Activated CD4-positive, alpha-beta T cell treated with anti-CD3 and anti-CD28 coated beads, Interleukin-2, amount 50 U/mL, for 16 hours (primary cell): ENCODE measurements around the gene DAPK2.

Source experiments
- DNase-seq: peaks from one replicate; pipeline ENCODE4 v3.0.0-alpha.2; 2020

Gene DAPK2

DNA sequence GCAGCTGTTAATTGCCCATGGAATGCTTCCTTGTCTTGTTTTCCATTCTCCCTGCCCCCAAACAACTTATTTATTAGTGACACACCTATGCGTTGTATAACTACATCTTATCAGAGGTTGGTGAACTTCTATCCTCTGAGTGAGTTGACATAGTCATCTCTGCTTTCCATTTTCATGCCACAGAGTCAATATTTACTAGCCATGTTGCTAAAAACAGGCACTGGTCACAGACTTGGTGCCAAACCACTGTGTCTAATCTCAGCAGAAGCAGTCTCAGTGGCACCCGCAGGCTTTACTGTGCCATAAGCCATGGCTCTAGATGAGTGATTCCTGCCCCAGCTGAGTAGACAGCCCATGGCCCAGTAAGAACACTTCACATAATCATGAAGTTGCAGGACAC is 26.5 kb downstream of the DAPK2 start:
- DNase-seq, result no peak

DNA sequence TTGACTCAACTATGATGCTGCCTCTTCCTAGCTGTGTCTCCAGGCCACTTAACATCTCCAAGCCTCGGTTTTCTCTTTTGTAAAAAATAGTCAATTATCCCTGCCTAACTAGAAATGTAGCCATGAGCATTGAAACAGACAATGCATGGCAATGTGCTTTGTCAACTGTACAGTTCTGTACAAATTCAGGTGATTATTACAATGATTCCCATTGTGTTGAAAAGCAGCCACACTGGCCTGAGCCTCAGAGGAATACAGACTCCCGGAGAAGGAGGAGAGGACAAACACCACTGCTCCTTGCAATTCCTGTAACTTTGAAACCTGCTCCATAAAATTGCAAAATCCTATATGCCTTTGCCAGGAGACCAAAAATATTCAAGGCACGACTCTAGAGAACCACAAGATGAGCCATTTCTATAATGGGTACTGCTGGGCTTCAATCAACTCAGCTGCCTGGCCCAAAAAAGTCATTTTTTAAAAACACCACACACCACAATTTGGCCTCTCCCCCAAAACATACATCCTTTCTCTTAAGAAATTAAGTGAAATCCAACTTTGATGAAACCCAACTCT is 28.6 kb downstream of the DAPK2 start:
- no peak for DNase-seq

DNA sequence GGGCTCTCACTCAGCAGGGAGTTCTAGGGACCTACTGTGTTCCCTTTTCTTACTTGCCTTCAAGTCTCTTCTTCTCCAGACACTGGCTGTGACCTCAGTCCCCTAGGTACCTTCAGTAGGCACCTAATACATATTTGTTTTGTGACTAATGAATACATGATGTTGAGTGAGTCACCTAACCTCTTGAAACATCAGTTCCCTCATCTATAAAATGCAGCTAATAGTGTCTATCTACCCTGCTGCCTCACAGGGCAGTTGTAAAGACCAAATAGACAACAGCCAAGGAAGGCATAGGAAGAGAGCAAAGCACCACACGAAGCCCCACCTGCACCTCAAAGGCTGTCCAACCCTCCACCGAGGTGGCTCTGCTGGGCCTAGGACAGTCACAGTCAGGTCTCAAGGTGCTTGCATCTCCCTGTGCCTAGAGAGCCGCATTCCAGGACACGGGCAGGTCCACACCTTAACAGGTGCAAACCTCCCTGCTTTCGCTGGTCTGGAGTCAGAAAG is 29.1 kb downstream of the DAPK2 start:
- no peak for DNase-seq

DNA sequence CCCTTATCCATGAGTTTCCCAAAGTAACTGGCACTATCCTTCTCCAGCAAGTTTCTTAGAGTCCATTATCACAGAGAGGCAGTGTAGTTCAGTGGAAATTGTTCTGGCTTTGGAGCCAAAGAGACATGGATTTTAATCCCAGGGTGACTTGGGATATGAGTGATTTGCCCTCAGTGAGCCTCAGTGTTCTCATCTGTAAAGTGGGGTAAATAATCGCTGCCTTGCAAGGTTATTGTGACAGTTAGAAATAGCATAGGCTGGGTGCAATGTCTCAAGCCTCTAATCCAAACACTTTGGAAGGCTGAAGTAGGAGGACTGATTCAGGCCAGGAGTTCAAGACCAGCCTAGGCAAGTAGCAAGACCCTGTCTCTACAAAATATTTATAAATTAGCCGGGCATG is 30.0 kb downstream of the DAPK2 start:
- no peak for DNase-seq

DNA sequence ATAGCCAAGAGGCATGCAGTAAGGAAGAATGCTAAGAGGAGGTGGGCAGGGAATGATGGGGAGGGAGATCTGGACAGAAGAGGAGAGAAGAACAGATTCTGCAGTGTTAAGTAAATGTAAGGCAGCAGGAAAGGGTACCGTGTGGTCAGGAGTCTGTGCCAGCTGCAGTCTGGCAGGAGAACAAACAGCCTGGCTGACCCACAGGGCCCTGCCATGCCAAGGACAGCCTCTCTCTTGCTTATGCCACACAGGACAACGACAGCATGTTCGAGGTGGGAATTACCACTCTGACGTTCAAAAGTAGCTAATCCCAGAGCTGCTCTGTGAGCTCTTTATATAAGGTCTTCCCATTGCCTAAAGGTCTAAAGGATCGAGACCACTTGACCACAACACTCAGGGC is 31.3 kb downstream of the DAPK2 start:
- no peak for DNase-seq

DNA sequence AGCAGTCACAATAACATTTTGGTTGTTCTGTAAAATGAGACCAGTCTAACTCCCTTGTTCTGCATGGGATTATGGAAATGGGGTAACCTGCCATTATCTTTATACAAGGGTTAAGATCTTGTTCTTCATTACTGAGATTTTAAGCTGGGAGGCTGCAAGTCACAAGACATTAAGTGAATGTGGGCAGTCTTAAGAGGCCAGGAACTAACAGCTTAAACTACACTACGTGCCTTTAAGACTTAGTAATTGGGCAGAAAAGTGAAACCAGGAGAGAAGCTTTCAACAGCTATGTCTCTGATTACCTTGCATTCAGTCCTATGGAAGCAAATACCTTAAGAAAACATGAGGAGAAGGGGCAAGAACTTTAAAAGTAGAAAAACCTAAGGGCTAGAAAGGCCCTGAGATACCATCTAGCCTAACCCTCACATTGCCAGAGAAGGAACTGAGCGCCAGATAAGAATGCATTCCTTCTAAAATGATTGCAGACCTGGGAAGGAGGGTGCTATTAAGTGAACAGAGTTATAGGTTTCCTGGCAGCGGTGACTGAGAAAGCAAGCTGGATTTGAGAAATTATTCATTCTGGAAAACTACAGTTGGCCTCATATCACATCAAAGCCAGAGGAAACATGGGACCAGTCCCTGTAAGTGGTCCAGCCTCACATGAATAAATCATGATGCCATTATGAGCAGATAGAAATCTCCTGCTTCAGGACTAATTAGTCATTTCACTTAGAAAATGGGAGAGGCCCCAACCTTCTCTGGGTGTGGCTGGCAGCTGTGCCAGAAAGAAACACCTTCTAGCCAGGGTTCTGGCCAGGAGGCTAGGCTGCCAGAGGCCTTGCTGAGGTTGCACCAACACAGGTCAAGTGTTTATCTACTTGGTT is 32.9 kb downstream of the DAPK2 start:
- peak; percentile 39 for DNase-seq

DNA sequence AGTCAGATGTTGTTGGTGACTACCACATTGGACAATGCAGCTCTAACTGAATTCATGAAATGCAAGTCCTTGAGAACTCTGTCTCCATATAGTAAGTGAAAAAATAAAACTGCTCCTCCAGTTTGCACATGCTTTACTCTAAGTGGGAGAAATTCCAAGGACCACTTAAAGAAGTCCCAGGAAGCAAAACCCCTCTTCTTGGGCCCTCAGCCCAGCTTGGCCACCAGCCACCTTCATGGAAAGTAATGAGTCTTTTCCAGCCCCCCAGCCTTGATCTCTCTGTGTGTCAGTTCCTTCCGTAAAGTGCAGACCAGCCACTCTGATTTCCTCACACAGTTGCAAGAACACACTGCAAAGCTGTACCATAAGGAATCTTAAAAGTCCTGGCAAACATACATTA is 34.5 kb downstream of the DAPK2 start:
- DNase-seq, result no peak

DNA sequence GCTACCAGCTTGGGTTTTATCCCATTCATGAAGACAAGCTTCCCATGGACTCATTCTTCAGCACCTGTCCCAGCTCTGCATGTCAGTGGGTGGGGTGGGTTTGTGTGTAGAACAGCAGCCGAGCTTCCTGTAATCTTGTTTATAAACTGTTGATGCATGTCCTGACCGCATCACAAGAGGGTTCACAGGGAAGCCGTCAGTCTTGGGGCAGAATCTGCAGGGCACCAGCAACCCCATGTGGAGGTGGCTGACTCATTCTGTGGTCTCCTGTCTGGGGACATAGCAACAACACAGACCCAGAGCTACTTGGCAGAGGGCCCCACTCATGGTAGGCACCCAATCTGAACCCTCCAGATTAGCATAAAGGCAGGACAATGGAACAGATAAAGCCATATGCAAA is 35.6 kb downstream of the DAPK2 start:
- peak; percentile 93 for DNase-seq

DNA sequence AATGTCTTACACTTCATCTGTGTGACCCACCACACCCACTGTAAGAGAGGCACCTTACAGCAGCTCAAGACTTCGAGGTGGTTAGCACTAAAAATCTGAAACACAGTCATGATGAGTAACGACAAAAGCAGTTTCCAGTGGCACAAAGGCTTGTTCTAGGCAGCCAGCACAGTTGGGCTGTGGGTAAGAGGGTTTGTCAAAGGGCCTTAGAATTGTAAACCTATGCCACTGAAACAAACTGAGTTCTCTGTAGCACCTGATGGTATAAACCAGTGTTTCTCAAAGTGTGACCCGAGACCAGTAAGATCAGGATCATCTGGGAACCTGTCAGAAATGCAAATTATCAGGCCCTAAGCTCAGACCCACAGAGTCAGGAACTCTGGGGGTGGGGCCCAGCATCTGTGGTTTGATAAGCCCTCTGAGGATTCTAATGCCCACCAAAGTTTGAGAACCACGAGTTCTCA is 36.5 kb downstream of the DAPK2 start:
- peak; percentile 81 for DNase-seq

DNA sequence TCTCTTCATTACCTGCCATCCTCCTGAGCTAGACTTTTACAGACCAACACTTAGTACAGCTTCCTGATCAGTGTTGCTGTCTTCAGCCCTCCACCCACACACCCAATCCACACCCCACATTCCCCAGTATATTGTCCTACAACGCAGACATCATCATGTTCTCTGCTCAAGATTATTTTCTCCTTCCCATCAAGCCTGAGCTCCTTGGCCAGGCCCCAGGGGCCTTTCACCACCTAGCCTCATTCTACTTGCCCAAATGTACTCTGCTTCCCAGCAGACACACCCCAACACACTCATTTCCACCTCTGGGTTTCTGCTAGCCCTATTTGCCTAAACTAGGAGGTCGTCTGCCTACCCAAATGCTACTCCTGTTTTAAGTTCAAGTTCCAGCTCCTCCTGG is 37.0 kb downstream of the DAPK2 start:
- DNase-seq, result peak; percentile 42

DNA sequence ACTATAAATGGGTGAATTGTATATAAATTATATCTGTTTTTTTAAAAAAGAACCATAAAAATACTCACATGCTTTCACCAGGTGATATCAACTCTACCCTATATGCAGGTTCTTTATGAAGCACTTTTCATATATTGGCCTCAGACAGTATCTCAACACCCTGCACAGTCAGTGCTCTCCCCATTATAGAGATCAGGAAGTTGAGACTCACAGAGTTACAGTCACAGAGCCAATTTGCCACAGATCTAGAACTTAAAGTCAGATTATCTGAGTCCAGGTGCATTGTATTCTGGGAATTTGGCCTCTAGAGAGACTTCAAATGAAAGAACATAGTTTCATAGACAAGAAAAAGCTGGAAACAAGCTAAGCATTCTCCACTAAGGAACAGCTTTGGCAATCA is 38.1 kb downstream of the DAPK2 start:
- no peak for DNase-seq

DNA sequence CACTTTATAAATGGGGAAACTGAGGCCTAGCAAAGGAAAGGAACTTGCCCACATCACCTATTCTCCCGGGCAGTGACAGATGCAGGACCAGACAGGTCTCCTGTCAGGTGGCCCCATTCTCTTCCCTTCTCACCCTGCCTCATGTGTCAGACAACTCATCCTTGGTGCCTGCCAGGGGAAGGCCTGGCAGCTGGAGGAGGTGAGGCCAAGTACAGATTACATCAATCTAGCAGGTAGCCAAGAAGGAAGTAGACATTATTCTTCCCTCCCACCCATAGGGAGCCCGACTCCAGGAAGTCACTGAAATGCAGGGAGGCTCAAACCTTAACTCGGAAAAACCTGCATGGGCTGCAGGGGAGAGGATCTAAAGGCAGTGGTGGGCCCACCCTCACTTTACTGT is 39.6 kb downstream of the DAPK2 start:
- no peak for DNase-seq

DNA sequence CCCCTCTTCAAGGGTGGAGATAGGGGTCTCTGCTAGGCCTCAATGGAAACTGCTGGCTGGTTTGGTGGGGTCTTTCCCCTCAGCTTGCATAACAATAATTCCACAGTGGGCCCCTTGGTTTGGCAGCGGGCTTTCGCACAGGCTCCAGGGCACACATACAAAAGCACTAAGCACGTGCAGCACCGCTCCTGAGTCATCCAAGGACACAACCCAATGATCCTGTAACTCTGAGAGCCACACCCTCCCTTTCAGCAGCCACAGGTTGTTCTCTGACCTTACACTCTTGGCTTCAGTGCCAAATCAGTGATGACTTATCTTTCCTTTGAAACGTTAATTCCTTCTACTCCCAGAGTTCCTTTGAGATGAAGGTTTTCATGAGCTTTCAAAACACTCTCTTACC is 41.7 kb downstream of the DAPK2 start:
- no peak for DNase-seq

DNA sequence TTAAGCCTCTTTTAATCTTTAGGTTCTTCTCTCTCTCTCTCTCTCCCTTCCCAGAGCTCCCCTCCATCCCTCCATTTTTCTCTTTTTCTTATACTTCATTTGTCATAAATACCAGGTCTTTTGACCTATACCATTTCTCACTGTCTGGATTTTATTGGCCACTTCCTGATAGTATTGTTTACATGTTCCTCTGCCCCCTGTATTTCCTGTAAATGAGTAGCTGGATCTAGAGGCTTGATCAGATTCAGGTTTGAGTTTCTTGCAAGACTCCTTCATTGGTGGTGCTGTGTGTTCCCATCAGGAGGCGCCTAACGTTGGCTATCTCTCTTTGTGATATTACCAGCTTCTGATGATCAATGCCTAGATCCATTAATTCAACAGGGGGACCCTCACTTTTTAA is 42.2 kb downstream of the DAPK2 start:
- DNase-seq, result no peak

DNA sequence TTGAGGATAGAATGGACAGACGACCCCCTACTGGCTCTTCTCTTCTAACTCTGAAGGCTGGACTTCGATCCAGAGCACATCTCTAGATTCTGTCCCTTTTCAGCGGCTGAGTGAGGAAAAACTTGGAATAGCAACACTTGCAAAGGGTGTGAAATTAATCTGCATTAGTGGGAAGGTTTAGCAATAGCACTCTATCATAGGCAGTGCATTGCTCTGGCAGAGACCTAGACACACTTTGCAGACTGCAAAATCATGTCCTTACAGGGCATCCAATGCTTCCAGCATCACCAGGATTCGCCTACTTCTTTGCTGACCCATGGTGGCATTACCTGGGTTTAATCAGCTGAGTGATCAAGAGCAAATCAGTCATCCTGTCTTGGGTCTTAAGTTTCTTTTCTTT is 43.1 kb downstream of the DAPK2 start:
- no peak for DNase-seq

DNA sequence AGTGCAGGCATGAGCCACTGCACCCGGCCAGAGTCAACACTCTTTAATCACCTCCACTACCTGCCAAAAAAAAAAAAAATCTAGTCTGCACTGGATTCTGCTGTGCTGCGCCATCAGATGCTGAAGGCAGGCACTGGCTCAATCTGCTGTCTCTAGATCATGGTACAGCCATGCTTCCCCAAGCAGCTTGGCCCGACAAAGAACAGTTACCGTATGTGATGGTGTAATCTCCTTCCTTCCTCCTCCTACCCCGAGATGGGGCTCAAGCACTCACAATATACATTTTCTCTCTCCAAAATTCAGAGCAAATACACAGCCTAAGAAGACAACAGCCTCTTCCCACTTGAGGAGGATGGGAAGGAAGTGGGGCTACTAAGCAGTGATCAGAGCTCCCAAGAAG is 45.1 kb downstream of the DAPK2 start:
- DNase-seq, result no peak

DNA sequence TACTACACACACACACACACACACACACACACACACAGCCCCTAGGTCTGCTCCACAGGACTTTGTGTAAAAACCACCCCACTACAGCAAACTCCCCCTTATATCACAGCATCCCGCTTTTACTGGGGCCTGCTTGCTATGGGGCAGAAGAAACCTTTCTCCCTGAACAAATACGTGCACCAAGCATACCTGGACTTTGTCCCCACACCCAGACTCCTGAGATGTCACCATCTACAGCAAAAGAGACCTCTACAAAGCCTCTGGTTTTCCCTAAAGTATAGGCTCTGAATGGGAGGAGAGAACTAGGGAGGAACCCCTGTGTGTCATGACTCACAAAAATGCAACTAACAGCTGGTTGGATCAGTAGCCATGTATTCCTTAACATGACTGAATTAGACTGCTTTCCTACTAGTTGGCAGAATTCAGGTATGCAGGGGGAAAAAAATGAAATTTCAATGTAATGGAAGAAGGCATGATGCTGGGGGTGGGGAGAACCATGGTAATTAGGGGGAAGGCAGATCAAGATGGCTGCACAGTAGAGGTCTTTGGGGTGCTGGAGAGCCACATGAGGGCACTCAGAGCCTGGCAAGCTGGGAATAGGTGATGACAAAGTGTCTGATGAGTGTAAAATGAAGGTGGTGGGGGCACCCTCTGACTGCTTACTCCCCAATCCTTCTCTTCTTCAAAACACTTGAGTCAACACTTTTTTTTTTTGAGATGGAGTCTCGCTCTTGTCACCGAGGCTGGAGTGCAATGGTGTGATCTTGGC is 45.9 kb downstream of the DAPK2 start:
- no peak for DNase-seq

DNA sequence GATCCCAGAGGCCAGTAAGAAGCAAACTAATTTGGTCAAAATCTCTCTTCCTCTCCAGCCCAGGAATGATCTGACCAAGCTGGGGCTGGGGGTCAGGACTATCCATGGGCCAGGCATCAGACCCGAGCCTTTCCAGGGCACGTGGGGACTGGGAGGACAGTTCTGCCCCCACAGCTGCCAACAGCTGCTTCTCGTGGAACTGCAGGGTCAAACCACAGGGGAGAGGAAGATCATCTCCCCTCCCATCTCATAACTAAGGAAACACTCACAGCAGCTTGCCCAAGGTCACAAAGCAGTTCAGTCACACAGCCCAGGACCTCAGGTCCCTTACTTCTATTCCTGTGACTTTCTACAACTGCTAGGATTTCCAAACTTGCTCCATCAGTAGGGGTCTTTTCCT is 47.1 kb downstream of the DAPK2 start:
- DNase-seq, result no peak

DNA sequence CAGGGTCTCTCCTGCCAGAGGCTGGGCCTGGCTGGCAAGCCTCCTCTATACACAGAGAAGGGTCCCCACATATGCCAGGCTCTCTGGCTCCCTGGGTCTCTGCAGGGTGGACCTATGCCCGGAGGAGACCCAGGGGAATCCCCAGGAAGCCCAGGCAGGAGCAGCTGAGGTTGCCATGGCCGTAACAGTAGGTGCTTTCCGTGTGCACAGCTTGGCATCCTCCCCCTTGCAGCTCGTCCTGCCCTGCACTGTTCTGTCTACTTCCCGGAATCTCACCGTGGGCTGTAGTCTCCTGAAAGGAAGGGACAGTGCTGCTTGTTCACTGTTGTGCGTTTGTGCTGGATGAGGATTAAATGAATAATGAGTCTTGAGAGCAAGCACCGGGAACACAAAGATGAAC is 47.8 kb downstream of the DAPK2 start:
- DNase-seq, result peak; percentile 18

DNA sequence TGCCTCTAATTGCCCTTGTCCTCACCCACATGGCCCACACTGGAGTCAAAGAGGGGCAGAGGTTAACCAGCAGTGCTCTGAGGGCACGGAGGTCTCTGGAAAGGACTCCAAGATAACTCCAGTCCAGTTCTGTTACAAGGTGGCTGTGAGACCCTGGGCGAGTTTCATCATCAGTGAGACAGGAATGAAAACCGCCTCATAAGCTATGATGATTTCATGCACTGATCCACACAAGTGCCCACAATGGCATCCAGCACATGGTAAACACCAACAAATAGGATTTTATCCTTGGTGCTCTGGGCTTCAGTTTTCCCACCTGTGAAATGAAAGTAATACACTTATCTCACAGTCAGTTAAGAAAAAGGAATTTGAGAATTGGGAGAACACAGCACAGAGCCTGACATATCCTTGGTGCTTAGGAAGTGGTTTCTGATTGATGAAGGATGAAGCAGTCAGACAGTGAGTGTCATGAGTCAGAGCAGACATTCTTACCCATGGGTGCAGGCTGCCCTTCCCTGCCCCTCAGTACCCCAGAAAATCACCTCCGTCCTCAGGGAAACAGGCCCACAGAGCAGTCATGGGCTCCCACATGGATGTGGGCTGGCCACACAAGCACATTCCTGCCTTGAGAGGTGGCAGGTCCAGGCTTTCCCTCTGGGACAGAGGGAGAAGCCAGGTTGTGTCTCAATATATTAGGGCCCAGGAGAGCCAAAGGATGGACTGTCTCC is 48.4 kb downstream of the DAPK2 start:
- peak; percentile 44 for DNase-seq

DNA sequence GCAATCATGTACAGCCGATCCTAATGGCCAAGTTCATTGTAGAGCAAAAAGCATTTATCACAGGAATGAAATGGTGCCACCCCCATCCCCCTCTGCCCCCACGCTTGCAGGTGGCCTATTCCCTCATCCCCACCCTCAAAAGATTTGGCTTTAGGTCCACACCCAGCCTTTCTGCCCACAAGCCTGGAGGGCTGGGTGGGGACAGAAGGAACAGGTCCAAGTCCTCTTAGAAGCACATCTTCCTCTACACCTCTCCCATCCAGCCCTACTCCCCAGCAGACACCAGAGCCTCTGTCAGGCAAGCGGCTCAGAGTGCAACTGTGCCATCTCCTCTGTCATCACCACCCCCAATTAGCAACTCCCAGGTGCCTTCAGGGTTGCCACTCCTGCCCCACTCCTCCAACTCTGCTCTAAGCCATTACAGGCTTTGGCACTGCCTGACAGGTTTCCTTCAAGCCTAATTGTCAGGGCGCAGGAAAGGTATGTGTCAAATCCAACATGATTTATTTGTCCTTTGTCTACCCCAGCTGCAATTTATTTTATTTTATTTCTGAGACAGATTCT is 49.4 kb downstream of the DAPK2 start:
- DNase-seq, result no peak

DNA sequence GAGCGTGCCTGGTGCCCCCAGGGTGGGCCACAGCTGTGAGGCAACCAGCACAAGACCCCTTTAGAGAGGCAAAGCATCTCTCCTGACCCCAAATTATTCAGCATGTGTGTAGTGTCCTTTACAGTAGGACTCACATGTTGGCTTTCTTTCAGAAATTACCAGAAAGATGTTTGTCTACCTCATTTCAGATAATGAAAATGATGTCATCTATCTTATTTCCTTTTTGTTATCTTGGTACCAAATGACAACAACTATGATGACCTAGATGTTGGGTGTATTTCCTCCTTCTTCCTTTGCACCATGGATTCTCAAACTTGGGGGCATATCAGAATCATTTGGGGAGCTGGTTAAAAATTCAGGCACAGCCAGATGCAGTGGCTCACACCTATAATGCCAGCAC is 50.5 kb downstream of the DAPK2 start:
- no peak for DNase-seq
